ENCODE data around the gene TNFRSF13B. TPM values are rescaled to one million over a fixed set of nuclear protein-coding genes. Genes with fewer than 3 reads are reported as not detected.

The TNFRSF13B gene
- total and polyA plus RNA-seq, 10 of the 15 experiments (the other 5 are each of a cell fraction or from before 2014, with no cell fraction given) = 15.5 to 231 (median 119) TPM

GRCh38 chr17:17021194-17021863 lies 49.4 kb upstream of the TNFRSF13B start:
- intact Hi-C loops (cut with micrococcal nuclease; ENCODE audit: unreplicated experiment) (no loop called here), in situ Hi-C loops (cut with MboI) (no loop called here)
- no peaks in the 10 kb centered on the region for H3K36me3 ChIP-seq (ENCODE audit: control insufficient read depth in 2 of 2, insufficient read depth in 2 of 2, low read length in 1 of 2)
- no peaks in the 10 kb centered on the region; a peak in 1 of 4 replicates for H3K27me3 ChIP-seq (replicated peaks in 1 of 2; ENCODE audit: control insufficient read depth in 2 of 2, insufficient read depth in 2 of 2, low read length in 1 of 2)
- H3K4me1 ChIP-seq (ENCODE audit: control insufficient read depth, insufficient read depth, low read length) = peaks cover 7% of the 10 kb centered on the region
- no peak overlapping the region for H3K4me2 ChIP-seq (ENCODE audit: control insufficient read depth, insufficient read depth)
- no peak for TF ChIP-seq EGR1 (IDR thresholded peaks at IDR 0.05; ENCODE audit: borderline replicate concordance in 1 of 2, low read depth in 2 of 2, low read length in 2 of 2)
- no peak for TF ChIP-seq SKIL (IDR thresholded peaks at IDR 0.05; ENCODE audit: low read depth, poor library complexity, severe bottlenecking)
- TF ChIP-seq SRF (IDR thresholded peaks at IDR 0.05; ENCODE audit: low read depth in 2 of 2, low read length in 2 of 2) = no peak
- TF ChIP-seq SMC3 (IDR thresholded peaks at IDR 0.05; ENCODE audit: borderline replicate concordance, low read length) = no peak
- no peak for TF ChIP-seq BHLHE40 (IDR thresholded peaks at IDR 0.05; ENCODE audit: borderline replicate concordance in 1 of 2, low read depth in 2 of 2, low read length in 1 of 2)
- no peak for TF ChIP-seq ZNF217 (IDR thresholded peaks at IDR 0.05)
- TF ChIP-seq JUND (IDR thresholded peaks at IDR 0.05; ENCODE audit: low read depth, low read length) = no peak
- TF ChIP-seq NKRF (conservative IDR thresholded peaks at IDR 0.05) = no peak
- TF ChIP-seq HCFC1 (IDR thresholded peaks at IDR 0.05; ENCODE audit: low read length) = no peak
- TF ChIP-seq POLR2AphosphoS2 (IDR thresholded peaks at IDR 0.05; ENCODE audit: low read depth, low read length) = no peak
- no peak for TF ChIP-seq RCOR1 (conservative IDR thresholded peaks at IDR 0.05; ENCODE audit: low read depth, low read length)
- no peak for TF ChIP-seq SMARCA5 (IDR thresholded peaks at IDR 0.05)
- no peak for TF ChIP-seq JUNB (IDR thresholded peaks at IDR 0.05)
- no peak for TF ChIP-seq TARDBP (IDR thresholded peaks at IDR 0.05; ENCODE audit: borderline replicate concordance)
- no peak for TF ChIP-seq MTA2 (IDR thresholded peaks at IDR 0.05; ENCODE audit: low read depth)
- TF ChIP-seq ZBTB11 (CRISPR knock-in tag; IDR thresholded peaks at IDR 0.05) = no peak
- TF ChIP-seq MYB (IDR thresholded peaks at IDR 0.05; ENCODE audit: borderline replicate concordance, low read depth, low read length) = no peak
- no TSS peak for BruUV-seq (replicated peaks)
- ChIA-PET RAD21 (ENCODE audit: unreplicated experiment) (interaction anchor here (1.2 kb wide), 1 partner anchor 30 kb away, joined by 3 read pairs; no protein-coding TSS in a partner anchor), POLR2A (no interaction called here), CTCF (interaction anchor here (1.0 kb wide), 1 partner anchor 11 kb away, joined by 3 read pairs; no protein-coding TSS in a partner anchor), SMC1A (ENCODE audit: uncharacterized antibody, unreplicated experiment) (no interaction called here)
- WGBS (ENCODE audit: insufficient coverage, insufficient replicate concordance, low lambda C conversion rate, missing lambda C conversion rate) = 46% methylated on average over 14 of the region's 15 CpGs
- H3K9me3 ChIP-seq (replicated peaks; ENCODE audit: control insufficient read depth, insufficient read depth, low read length) = no peaks in the 10 kb centered on the region
- H2AFZ ChIP-seq (ENCODE audit: control insufficient read depth, low read depth, low read length) = no peak overlapping the region
- H3K79me2 ChIP-seq (ENCODE audit: control insufficient read depth, insufficient read depth, low read length) = no peaks in the 10 kb centered on the region
- no peak overlapping the region for H3K4me3 ChIP-seq
- no peaks in the 10 kb centered on the region for H4K20me1 ChIP-seq (ENCODE audit: control insufficient read depth, insufficient read depth)
- DNase-seq (ENCODE audit: low read depth, low spot score) = no peak
- no peak overlapping the region for H3K9ac ChIP-seq (ENCODE audit: control insufficient read depth, insufficient read depth, low read length)
- FAIRE-seq = no peak
- ATAC-seq = no peak
- H3K27ac ChIP-seq (ENCODE audit: control insufficient read depth, insufficient read depth) = no peak overlapping the region
